Erythroblast (primary cell): Measurements from ENCODE around the gene RAB11A.

ENCODE experiments used
- GATA1 ChIP-seq: IDR thresholded peaks from 2 replicates; pipeline ENCODE4 v1.6.1; 2011; ENCODE audit warnings: low read depth, mild to moderate bottlenecking, control low read depth, low read length, moderate library complexity
- POLR2A ChIP-seq: IDR thresholded peaks from 2 replicates; pipeline ENCODE4 v1.6.1; 2011; ENCODE audit warnings: mild to moderate bottlenecking, low read length

DNA sequence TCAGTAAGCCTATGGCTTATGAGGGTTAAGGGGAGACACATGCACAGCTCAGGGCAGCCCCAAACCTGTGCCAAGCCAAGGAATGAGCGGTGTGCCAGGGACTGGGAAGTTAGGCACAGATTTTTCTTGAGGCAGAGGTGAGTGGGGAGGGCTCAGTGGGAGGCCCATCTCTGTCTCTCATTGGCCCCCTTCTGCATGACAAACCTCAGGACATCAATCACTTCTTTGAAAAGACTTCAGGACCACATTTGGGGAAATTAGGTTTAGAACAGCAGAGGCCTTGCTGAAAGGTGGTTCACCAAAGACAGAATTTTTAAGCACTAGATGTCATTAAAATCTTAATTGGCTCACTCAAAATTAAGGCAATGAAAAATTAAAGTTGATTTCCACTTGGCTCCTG is 57.2 kb downstream of the RAB11A start:
- TF ChIP-seq POLR2A (no peak), GATA1 (no peak)
